Activated CD4-positive, CD25-positive, alpha-beta regulatory T cell treated with anti-CD3 and anti-CD28 coated beads, Interleukin-2, amount 50 U/mL, for 16 hours (primary cell): ENCODE results near the gene NOL4L.

Experiments
- DNase-seq: peaks from one replicate; pipeline ENCODE4 v3.0.0-alpha.2; 2020; ENCODE audit warnings: low read depth, low spot score

NOL4L gene

GRCh38 chr20:32576560-32576959 is 8.6 kb downstream of the NOL4L start:
- DNase-seq, result no peak

GRCh38 chr20:32575805-32576204 is 9.3 kb downstream of the NOL4L start:
- DNase-seq, result no peak

- DNase-seq, result no peak
Observed at GRCh38 chr20:32575227-32575581, 9.9 kb downstream of the NOL4L start.

GRCh38 chr20:32574296-32575226 is 10.6 kb downstream of the NOL4L start:
- no peak for DNase-seq

- DNase-seq, result no peak
Observed at GRCh38 chr20:32573167-32573851, 11.8 kb downstream of the NOL4L start.

- no peak for DNase-seq
Observed at GRCh38 chr20:32572271-32572968, 12.7 kb downstream of the NOL4L start.

- no peak for DNase-seq
Observed at GRCh38 chr20:32571566-32571965, 13.6 kb downstream of the NOL4L start.

GRCh38 chr20:32570401-32571190 is 14.5 kb downstream of the NOL4L start:
- no peak for DNase-seq

GRCh38 chr20:32569380-32570305 is 15.5 kb downstream of the NOL4L start:
- no peak for DNase-seq

- no peak for DNase-seq
Observed at GRCh38 chr20:32569018-32569379, 16.1 kb downstream of the NOL4L start.

- DNase-seq, result no peak
Observed at GRCh38 chr20:32567384-32568178, 17.6 kb downstream of the NOL4L start.

GRCh38 chr20:32566379-32567374 is 18.5 kb downstream of the NOL4L start:
- DNase-seq, result no peak

GRCh38 chr20:32565735-32566032 is 19.4 kb downstream of the NOL4L start:
- DNase-seq, result no peak

- DNase-seq, result no peak
Observed at GRCh38 chr20:32564921-32565734, 20.0 kb downstream of the NOL4L start.

GRCh38 chr20:32564440-32564839 is 20.7 kb downstream of the NOL4L start:
- DNase-seq, result no peak

GRCh38 chr20:32563311-32564272 is 21.5 kb downstream of the NOL4L start:
- DNase-seq, result no peak

GRCh38 chr20:32562495-32562911 is 22.6 kb downstream of the NOL4L start:
- no peak for DNase-seq
